CD4-positive, alpha-beta T cell treated with Interleukin-4 for 4 hours (primary cell): Measurements from ENCODE around the gene UBE2J2.

Experiments used
- DNase-seq: peaks from one replicate; pipeline ENCODE4 v3.0.0-alpha.2; 2020

UBE2J2 gene

DNA sequence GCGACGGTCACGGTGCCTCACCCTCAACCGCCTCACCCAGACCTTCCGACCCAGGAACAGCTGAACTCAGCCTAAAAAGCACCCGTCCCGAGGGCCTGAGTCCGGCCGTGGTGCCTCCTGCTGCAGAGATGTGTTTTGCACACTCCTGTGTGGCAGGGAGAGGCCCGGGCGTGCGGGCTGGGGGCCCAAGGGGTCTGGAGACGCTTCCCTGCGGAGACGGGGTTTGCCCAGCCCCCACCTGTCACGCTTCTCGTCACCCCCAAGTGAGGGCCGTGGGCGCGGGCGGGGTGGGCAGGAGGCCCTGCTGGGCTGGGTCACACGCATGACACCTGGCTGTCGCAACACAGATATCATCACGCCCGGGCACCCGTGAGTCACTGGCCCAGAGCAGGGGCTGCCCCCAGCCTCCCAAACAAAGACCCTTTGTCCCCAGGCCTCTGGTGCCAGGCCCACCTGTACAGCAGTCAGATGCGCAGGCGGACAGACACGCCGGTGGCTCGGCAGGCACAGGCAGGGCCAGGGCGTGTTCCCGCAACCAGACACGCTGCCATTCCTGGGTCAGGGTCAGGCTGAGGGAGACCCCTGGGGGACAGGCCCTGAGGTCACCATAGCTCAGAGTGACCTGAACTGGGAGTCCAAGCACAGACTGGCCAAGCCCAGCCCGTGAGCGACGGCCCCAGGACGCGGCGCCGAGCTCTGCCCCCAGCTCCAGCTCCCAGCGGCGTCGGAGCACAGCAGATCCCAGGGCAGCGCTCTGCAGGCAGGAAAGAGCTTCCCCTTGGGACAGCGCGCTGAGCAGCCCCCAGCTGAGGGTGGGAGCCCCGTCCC is 35.6 kb downstream of the UBE2J2 start:
- no peak for DNase-seq

DNA sequence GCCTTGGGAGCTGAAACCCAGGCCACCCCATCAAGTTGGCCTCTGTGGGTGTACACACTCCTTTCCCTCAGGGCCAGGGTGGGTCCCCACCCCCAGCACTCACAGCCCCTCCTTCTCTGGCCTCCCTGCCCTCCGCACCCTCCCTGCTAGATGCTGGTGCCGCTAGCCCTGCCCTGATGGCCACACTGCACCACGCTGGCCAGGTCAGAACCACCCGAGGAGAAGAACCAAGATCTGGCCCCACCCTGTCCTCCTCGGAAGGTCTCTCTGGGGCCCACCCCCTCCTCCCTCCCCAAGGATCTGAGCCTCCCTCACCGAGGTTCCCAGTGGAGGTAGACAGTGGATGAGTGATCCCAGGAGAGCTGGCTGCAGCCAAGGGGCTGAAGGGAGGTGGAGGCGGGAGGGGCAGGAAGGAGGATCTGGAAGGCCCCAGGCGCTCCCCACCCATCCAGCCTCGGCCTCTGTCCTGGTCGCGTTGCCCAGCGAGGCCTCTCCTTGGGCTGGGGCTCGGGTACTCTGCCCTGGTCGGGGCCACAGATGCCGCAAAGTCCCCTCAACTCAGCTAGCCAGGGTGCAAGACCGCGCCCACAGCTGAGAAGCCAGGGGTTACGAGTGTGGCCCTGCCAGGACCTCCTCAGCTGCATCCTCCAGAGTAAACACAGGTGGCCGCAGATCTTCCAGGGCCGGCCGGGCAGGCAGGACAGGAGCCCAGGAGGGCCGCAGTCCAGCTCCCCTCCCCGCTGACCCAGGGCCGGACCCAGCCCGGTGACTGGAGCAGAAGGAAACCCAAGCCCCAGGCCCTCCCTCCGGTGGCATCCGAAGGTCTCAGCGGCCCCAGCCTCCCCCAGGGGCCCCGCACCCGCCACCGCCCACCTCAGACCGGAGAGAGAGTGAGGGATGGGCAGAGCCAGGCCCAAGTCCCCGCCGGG is 36.4 kb downstream of the UBE2J2 start:
- DNase-seq: no peak

DNA sequence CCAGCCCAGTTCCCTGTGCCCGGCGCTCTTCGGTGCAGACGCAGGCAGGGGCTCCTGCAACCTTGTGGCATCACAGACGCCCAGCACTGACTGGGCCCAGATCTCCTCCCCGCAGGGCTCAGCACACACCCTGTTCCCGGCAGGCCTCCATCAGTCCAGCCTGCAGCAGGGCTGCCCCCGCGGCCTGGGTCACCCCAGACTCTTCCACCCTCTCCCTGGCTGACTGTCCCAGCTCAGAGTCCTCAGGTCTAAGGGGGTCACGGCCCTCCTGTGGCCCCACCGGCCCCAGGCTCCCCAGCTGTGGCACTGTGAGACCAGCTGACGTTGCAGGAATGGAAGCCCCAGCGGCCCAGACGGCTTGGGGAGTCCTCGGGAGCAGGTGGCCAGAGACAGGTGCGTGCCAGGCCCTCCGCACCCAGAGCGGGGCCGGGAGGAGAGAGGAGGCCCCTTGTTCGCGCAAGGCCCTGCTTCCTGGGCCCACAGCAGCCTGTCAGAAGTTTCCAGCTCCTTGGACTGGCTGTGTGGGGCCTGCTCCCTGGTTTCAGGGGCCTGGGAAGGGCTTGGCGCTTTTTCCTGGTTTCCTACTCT is 37.4 kb downstream of the UBE2J2 start:
- no peak for DNase-seq

DNA sequence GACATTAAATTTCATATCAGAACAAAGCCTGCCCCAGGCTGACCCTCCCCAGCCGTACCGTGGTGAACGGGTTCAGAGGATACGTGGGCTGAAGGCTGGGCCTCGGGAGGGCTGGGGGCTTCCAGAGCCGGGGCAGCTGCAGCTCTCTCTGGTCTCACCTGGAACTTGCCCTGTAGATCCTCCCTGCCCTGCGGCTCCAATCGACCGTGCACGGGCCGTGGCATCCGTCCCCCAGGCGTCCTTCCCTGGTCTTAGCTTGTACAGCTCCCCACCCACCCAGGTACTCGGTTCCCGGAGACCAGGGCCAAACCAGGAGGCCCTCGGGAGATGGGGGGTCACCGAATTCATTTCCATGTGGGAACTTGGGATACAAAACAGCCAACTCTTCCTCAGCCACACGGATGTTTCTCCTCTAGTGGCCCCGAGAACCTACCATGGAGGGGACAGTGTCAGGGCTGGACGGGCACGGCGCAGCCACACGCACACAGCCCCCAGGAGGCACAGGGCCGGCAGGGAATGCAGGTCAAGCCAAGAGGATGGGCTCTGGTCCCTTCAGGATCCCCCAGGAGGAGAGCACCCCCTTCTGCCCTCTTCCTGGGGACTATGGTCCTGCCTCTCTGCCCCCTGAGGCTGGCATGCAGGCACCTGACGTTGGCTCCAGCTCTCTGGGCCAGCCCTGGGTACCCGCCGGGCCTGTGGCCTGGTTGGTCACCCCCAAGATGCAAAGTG is 38.5 kb downstream of the UBE2J2 start:
- DNase-seq: no peak

DNA sequence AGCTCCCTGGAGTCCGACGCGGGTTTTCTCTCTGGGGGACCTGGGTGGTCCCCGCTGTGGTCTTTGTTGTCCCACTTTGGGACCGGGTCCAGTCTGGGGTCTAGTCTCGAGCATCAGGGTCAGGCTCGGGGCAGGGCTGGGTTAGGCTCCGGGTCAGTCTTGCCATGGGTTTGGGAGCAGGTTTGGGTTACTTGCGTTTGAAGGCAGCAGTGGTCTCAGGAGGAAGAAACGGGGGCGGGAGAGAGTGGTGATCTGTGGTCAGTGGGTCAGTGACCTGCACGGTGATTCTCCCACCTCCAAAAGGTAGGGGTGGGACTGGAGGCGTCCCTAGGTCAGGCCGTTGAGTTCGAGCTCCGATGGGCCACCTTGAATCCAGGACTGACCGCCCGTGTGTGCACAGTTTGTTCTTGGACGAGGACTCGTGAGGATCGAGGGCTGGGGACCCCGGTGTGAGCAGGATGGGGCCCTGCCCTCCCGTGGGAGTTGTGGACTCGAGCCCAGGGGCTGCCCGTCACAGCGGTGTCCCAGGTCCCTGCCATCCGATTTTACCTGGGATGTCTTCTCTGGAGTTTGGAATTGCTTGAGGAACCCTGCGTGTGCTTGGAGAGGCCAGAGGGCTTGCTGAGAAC is 39.4 kb downstream of the UBE2J2 start:
- DNase-seq: no peak

DNA sequence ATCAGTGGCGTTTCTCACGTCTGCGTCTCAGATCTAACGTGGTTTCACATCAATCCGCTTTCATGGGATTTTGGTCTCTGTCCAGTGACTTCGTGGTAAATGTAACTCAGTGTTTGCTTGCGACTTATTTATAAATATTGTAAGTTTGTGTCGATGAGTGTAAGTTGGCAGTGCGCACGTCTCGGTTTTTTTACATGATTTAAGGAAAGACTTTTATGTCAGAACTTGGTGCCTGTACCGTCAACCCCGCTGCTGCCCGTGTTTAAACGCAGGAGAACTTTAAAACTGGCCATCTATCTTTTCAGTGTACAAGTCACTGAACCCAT is 40.1 kb downstream of the UBE2J2 start:
- no peak for DNase-seq

DNA sequence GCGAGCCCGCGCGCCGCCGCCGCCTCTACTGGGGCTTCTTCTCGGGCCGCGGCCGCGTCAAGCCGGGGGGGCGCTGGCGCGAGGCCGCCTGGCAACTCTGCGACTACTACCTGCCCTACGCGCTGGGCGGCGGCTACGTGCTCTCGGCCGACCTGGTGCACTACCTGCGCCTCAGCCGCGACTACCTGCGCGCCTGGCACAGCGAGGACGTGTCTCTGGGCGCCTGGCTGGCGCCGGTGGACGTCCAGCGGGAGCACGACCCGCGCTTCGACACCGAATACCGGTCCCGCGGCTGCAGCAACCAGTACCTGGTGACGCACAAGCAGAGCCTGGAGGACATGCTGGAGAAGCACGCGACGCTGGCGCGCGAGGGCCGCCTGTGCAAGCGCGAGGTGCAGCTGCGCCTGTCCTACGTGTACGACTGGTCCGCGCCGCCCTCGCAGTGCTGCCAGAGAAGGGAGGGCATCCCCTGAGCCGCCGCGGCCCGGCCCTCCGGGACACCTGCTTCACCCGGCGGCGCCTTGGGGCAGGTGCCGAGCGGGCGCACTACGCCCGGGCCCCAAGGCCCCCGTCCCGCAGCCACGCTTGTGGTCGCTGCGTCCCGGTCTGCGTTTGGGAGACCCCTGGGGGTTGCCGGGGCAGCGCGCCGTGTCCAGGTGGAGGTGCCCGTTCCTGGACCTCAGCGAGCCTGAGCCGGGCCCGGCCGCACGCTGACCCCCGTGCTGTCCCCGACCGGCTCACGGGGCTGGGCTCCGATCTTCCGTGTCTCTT is 40.7 kb downstream of the UBE2J2 start:
- no peak for DNase-seq

DNA sequence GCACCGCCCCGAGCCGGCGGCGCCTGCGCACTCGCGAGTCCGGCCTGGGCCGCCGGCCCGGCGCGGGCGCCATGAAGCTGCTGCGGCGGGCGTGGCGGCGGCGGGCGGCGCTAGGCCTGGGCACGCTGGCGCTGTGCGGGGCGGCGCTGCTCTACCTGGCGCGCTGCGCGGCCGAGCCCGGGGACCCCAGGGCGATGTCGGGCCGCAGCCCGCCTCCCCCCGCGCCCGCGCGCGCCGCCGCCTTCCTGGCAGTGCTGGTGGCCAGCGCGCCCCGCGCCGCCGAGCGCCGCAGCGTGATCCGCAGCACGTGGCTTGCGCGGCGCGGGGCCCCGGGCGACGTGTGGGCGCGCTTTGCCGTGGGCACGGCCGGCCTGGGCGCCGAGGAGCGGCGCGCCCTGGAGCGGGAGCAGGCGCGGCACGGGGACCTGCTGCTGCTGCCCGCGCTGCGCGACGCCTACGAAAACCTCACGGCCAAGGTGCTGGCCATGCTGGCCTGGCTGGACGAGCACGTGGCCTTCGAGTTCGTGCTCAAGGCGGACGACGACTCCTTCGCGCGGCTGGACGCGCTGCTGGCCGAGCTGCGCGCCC is 41.4 kb downstream of the UBE2J2 start, which contains the start of gene B3GALT6:
TSS of gene B3GALT6 (plus strand) at position 30 of the 588 bp plus-strand sequence. CDS start at position 72, 42 bp downstream.
- no peak for DNase-seq

DNA sequence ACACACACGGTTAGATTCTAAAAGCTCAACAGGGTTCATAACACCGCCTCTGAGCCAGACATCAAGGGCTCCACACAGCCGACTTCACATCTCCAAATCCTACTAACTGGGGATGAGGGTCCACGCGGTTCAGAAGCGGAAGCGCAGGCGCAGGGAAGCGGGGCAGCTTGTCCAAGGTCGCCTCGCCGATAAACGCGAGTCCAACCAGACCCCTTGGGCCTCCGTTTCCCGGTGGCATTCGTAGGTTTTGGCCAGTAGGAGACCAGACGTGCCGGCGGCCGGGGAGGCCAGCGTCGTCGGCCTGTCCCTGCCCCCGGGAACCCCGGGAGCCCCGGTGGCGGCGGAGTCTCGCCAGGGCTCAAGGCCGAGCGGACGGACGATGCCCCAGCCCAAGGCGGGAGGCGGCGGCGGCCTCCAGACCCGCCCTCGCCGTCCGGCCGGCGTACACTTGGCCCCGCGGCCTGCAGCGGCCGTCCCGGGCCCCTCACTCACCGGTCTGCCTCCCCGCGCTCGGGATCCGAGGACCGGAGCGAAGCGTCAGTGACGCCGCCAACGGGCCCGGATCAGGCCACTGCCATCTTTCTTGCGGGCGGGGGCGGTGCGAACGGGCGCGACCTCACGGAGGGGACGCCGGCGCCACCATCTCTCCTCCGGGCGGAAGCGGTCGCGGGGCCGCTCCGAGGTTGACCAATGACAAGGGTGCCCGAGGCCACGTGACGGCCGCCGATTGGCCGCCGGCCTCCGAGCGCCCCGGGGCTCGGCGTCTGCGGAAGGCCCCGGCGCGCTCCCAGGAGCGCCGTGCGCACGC is 42.0 kb downstream of the UBE2J2 start, which contains the start of gene SDF4:
TSS of gene SDF4 (minus strand) at position 602 of the 808 bp plus-strand sequence. CDS start 3,229 bp downstream, outside the sequence.
- DNase-seq: peak; percentile 97

DNA sequence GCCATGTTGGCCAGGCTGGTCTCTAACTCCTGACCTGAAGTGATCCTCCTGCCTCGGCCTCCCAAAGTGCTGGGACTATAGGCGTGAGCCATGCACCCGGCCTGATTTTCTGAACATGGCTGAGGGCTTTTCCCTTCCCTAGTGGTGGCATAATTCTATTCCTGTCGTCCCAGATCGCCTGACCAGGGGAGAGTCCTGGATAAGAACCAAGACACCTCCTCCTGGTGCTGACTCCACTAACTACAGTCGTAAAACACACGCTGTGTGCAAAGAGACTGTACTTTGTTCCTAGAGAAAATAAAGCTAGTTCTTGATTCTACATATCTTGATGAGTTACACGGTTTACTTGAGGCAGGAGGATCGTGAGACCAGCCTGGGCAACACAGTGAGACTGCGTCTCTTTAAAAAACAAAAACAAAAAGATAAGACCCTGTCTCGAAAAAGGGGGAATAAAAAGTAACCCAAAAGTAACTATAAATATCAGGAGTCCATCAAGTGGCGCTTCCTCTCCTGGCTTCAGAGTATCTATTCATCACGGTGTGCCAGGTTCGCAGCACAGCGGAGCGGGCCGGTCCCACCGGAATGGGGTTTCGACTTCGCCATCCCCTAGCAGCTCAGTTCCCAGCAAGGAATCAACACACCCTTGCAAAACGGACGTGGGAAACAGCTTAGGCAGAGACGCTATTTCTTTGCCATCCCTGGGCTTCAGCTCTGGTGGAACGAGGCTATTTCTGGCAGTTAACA is 42.8 kb downstream of the UBE2J2 start:
- DNase-seq: no peak

DNA sequence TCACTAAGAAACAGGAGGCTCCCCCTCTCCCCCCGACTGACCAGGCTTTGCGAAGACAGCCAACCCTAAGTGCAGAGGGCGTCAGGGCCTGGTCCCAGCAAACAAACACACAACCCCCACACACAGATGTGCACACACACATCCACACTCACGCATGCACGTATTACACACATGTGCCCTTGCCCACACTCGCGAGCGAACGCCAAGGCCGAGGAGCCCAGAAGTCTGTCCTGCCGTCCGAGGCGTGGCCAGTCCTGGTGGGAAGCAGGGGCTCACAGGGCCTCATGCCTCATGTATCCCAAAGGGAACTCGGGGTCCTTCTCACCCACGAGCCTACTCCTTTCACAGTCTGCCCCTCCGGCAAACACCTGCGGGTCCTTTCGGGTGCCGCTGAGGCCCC is 43.9 kb downstream of the UBE2J2 start:
- DNase-seq: no peak

DNA sequence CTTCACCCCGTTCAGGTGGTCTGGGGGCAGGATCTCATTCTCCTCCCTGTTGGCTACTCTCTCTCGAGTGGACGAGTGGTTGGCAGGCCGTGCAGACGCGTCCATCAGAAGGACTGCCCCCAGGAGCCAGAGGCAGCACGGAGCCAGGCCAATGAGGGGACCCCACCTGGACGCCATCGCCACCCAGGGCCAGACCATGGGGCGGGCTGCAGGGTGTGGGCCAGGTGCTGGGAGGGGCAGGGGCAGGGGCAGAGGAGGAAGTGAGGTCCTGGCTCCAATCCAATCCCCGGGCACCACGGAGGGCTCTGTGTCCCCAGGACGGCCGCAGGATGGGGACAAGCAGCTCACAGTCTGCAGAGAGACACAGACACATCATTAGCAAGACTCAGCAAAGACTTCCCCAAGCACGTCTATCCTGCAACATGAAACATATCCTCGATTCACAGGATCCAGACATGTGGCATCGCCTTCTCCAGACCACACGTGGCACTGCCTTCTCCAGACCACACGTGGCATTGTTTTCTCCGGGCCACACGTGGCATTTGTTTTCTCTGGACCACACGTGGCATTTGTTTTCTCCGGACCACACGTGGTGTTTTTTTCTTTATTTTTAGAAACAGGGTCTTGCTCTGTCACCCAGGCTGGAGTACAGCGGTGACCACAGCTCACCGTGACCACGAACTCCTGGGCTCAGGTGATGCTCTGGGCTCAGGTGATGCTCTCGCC is 44.9 kb downstream of the UBE2J2 start:
- no peak for DNase-seq

DNA sequence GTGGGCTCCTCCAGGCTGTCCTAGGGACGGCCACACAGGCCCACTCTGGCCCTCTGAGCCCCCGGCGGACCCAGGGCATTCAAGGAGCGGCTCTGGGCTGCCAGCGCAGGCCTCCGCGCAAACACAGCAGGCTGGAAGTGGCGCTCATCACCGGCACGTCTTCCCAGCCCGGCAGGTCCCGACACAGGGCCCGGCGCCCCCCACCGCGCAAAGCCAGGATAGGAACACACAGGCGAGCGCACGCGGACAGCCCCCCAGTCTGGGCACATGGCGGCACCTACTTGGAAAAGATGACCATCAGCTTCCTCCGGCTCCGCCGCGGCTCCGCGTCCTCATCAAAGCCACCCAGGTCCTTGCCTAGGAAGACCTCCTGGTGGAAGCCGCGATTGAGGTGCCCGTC is 45.5 kb downstream of the UBE2J2 start:
- DNase-seq: no peak

DNA sequence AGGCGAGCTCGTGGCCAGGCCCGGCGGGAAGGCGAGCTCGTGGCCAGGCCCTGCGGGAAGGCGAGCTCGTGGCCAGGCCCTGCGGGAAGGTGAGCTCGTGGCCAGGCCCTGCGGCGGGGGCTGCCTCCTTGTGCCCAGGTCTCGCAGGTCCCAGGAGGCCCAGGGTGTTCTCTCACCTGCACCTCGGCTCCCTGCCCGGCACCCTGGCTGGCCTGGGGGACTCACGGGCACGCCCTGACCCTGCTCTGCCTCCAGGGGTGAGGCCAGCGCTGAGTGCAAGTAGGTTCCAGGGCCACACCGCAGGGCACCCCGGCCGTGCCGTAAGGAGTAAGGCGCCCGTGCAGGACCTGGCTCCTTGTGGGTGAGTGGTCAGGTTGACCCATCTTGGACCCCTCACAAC is 46.3 kb downstream of the UBE2J2 start:
- no peak for DNase-seq

DNA sequence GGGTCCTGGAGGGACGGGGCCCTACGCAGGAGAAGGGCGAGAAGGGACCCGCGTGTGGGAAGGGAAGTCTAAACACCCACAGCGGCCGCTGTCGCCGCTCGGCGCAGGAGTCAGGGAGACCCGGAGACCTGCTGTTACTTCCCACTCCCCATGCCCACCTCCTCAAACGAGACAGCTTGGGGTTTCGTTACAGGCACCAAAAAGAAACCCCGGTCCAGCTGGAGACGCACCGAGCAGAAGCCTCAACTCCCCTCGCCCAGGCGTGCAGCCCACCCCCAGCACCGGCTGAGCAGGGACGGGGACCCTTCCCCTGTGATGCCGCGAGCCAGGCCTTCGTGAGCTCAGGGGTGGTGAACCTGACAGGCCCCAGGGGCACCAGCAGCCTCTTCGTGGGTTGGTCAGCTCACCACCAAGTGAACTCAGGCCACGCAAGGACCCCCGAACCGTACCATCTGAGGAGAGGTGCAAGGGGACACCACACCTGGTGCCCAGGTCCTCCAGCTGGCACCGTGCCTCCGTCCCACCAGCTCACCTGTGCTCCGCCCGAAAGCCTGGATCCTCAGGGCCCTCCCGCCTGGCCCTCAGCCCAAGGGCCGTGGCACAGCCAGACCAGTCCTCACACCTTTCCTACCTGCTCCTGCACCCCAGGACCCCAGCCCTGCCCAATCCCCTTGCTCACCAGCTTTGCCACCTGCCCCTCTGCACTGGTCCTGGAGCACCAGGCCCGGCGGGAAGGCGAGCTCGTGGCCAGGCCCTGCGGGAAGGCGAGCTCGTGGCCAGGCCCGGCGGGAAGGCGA is 46.9 kb downstream of the UBE2J2 start:
- DNase-seq: no peak

DNA sequence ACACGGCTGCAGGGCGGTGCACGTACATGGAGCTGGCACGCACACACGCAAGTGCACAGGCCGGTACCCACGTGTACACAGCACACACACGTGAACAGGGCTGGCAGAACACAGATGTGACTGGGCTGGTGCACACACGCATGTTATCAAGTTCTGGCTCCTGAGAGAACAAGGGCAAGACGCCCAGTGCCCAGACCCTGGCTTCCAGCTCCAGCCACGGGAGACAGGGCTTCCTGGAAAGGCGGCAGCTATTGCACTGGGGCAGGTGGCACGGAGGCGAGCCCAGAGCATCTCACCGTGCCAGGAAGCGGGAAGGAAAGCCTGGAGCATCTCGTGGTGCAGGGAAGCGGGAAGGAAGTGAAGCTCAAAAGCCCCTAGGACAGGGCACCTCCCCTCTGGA is 47.7 kb downstream of the UBE2J2 start:
- no peak for DNase-seq

DNA sequence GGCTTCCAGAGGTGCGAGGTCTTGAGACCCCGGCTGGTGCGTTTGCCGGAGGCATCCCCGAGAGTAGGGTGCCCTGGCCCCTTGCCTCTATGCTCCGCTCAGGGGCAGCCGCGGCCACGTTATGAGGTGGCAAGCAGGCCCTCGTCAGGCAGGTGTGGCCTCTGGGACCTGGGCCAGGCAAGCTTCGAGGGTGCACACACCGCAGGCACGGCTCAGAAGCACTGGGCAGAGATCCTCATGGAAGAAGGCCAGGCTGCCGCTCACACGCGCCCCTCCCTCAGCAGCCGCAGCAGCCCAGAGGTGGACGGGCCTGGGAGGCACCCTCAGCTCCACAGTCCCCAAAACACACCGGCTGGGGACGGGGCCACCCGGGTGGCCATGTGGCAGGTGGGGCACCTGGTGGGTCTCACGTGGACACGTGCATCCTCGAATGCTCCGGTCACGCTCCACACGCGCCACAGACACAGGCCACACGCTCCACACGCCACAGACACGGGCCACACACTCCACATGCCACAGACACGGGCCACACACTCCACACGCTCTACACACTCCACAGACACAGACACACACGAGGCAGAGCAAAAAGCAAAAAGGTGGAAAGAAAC is 48.3 kb downstream of the UBE2J2 start:
- DNase-seq: no peak
